Liver (tissue), 9 donors: ENCODE measurements around the gene RPS10. TPM values are rescaled to one million over a fixed set of nuclear protein-coding genes. Genes with fewer than 3 reads are reported as not detected.

ENCODE experiments used
- DNase-seq: peaks from one replicate; pipeline ENCODE4 v3.0.0-alpha.2; 2017; ENCODE audit warnings: low spot score
- H3K27ac ChIP-seq, 2 donors: one replicate each; pipeline ENCODE4 v1.7.0; 2013; ENCODE audit warnings: inconsistent platforms in 2 of 2, low read length in 2 of 2, control low read depth in 1 of 2, low read depth in 1 of 2, mild to moderate bottlenecking in 1 of 2
- H3K27me3 ChIP-seq, 4 donors: one replicate each; pipeline versions ENCODE4 v1.6.1 to v1.7.0; 2013; ENCODE audit warnings: low read length in 3 of 4, inconsistent platforms in 1 of 4, mild to moderate bottlenecking in 1 of 4, moderate library complexity in 1 of 4; ENCODE audit not compliant: control insufficient read depth in 4 of 4, insufficient read depth in 4 of 4
- H3K36me3 ChIP-seq, 4 donors: one replicate each; pipeline versions ENCODE4 v1.6.1 to v1.7.0; 2013; ENCODE audit warnings: low read length in 3 of 4, mild to moderate bottlenecking in 3 of 4, low read depth in 1 of 4, moderate library complexity in 1 of 4; ENCODE audit not compliant: control insufficient read depth in 4 of 4, insufficient read depth in 3 of 4
- H3K4me1 ChIP-seq, 4 donors: one replicate each; pipeline versions ENCODE4 v1.6.1 to v1.7.0; 2013; ENCODE audit warnings: low read length in 3 of 4, mild to moderate bottlenecking in 3 of 4, moderate library complexity in 1 of 4; ENCODE audit not compliant: control insufficient read depth in 4 of 4, insufficient read depth in 4 of 4
- H3K4me3 ChIP-seq, 3 donors: one replicate each; pipeline versions ENCODE4 v1.6.1 to v1.7.0; 2013; ENCODE audit warnings: low read length in 3 of 3, control low read depth in 1 of 3, low read depth in 1 of 3, mild to moderate bottlenecking in 1 of 3
- H3K9ac ChIP-seq, 2 donors: one replicate each; pipeline ENCODE4 v1.7.0; 2013; ENCODE audit warnings: low read length in 2 of 2, mild to moderate bottlenecking in 2 of 2, moderate library complexity in 2 of 2, control low read depth in 1 of 2, low read depth in 1 of 2
- H3K9me3 ChIP-seq, 4 donors: one replicate each; pipeline versions ENCODE4 v1.6.1 to v1.7.0; 2013; ENCODE audit warnings: low read length in 3 of 4; ENCODE audit not compliant: control insufficient read depth in 4 of 4
- EGR1 ChIP-seq, 2 donors: IDR thresholded peaks; 2 replicates each; pipeline ENCODE4 v1.6.1; 2016 to 2018; ENCODE audit warnings: antibody characterized with exemption in 2 of 2, low read depth in 2 of 2
- FOXA1 ChIP-seq: IDR thresholded peaks from 2 replicates; pipeline ENCODE4 v1.6.1; 2016; ENCODE audit warnings: antibody characterized with exemption
- FOXA2 ChIP-seq: IDR thresholded peaks from 2 replicates; pipeline ENCODE4 v1.6.1; 2016; ENCODE audit warnings: antibody characterized with exemption
- GABPA ChIP-seq, 2 donors: IDR thresholded peaks in 1 of 2; conservative IDR thresholded peaks in 1 of 2; 2 replicates each; pipeline ENCODE4 v1.6.1; 2016; ENCODE audit warnings: antibody characterized with exemption in 2 of 2, mild to moderate bottlenecking in 1 of 2, moderate library complexity in 1 of 2
- HNF4A ChIP-seq, 2 donors: conservative IDR thresholded peaks; 2 replicates each; pipeline ENCODE4 v1.6.1; 2016; ENCODE audit warnings: antibody characterized with exemption in 2 of 2, mild to moderate bottlenecking in 2 of 2
- HNF4G ChIP-seq: IDR thresholded peaks from 2 replicates; pipeline ENCODE4 v1.6.1; 2016; ENCODE audit warnings: antibody characterized with exemption
- JUND ChIP-seq, 2 donors: IDR thresholded peaks; 2 replicates each; pipeline ENCODE4 v1.6.1; 2016; ENCODE audit warnings: antibody characterized with exemption in 2 of 2
- NR2F2 ChIP-seq: IDR thresholded peaks from 2 replicates; pipeline ENCODE4 v1.6.1; 2016; ENCODE audit warnings: antibody characterized with exemption
- RAD21 ChIP-seq, 2 donors: IDR thresholded peaks; 2 replicates each; pipeline ENCODE4 v1.6.1; 2016; ENCODE audit warnings: antibody characterized with exemption in 2 of 2, mild to moderate bottlenecking in 2 of 2
- REST ChIP-seq: IDR thresholded peaks from 2 replicates; pipeline ENCODE4 v1.6.1; 2016; ENCODE audit warnings: antibody characterized with exemption, mild to moderate bottlenecking
- RXRA ChIP-seq, 2 donors: IDR thresholded peaks; 2 replicates each; pipeline ENCODE4 v1.6.1; 2017 to 2018; ENCODE audit warnings: antibody characterized with exemption in 2 of 2, mild to moderate bottlenecking in 1 of 2
- SP1 ChIP-seq: IDR thresholded peaks from 2 replicates; pipeline ENCODE4 v1.6.1; 2018; ENCODE audit warnings: antibody characterized with exemption, mild to moderate bottlenecking
- TAF1 ChIP-seq: conservative IDR thresholded peaks from 2 replicates; pipeline ENCODE4 v1.6.1; 2016; ENCODE audit warnings: antibody characterized with exemption, mild to moderate bottlenecking
- YY1 ChIP-seq: IDR thresholded peaks from 2 replicates; pipeline ENCODE4 v1.6.1; 2016; ENCODE audit warnings: antibody characterized with exemption, mild to moderate bottlenecking
- WGBS: extraction: QIAGEN DNeasy Blood & Tissue Kit; methylation state at CpG from one replicate; pipeline ENCODE4 v1.1.7; 2013; 5-methylcytosine and 5-hydroxymethylcytosine counted together
- polyA plus RNA-seq, 2 donors: library from polyadenylated mRNA; stranded (reverse) in 1 of 2; unstranded in 1 of 2; fragments of 200-250 nt in 1 of 2; fragments of >200 nt in 1 of 2; fragmentation: Nextera tagmentation in 1 of 2; extraction: Ambion mirVana in 1 of 2; gene quantifications; one replicate each; pipeline versions ENCODE4 v1.2.1 to v1.2.3, GENCODE V29; 2013 to 2015
- total RNA-seq, 2 donors: library from RNA; depleted of rRNA; stranded (reverse); fragments of >200 nt; gene quantifications; one replicate each; pipeline ENCODE4 v1.2.3, GENCODE V29; 2014
- TF ChIP-seq, protein P1 (sequence below): IDR thresholded peaks from 2 replicates; pipeline ENCODE4 v1.6.1; 2016; ENCODE audit warnings: antibody characterized with exemption
- TF ChIP-seq, protein P2 (sequence below): fragments of 150-350 bp; IDR thresholded peaks from 2 replicates; pipeline ENCODE4 v1.5.1; 2017; ENCODE audit warnings: improper control_type of control experiment, low read depth, low read length; ENCODE audit not compliant: missing input control
- TF ChIP-seq, protein P3 (sequence below): IDR thresholded peaks from 2 replicates; pipeline ENCODE4 v1.6.1; 2016; ENCODE audit warnings: antibody characterized with exemption
- TF ChIP-seq, protein P4 (sequence below): IDR thresholded peaks from 2 replicates; pipeline ENCODE4 v1.6.1; 2016; ENCODE audit warnings: antibody characterized with exemption
- donor health status: healthy.
- donor health status: healthy.
- donor health status: healthy.
- donor health status: healthy.
- donor health status: healthy.

The RPS10 gene
- total and polyA plus RNA-seq, 4 donors, result 294 to 970 (median 832) TPM

GRCh38 chr6:34392497-34393190 lies 33.2 kb downstream of the RPS10 start, which contains the start of gene NUDT3:
Gene NUDT3 (minus strand): TSS chr6:34392669. CDS start chr6:34392362, 307 bp downstream.
- Histone ChIP-seq H3K27me3 (no peaks in the 10 kb centered on the region), H3K4me1 (peaks cover 2 to 22% (median 17%) of the 10 kb centered on the region in 4 donors), H3K9me3 (peaks cover 0 to 2% (median 0%) of the 10 kb centered on the region in 4 donors), H3K4me3 (peak within 1 kb of the TSS; percentile 77 to 89 (median 80)), H3K9ac (peak within 1 kb of the TSS; percentile 77 to 91), H3K36me3 (no peaks in the 10 kb centered on the region), H3K27ac (peak within 1 kb of the TSS; percentile 84 to 94)
- under 1% methylated on average over 87 of the region's 87 CpGs for WGBS
- peak; percentile 94 for DNase-seq
- TF ChIP-seq, protein P1, sequence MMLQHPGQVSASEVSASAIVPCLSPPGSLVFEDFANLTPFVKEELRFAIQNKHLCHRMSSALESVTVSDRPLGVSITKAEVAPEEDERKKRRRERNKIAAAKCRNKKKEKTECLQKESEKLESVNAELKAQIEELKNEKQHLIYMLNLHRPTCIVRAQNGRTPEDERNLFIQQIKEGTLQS, result no peak
- TF ChIP-seq TAF1 (no peak), GABPA (IDR thresholded peaks at IDR 0.05 in 1 of 2, conservative IDR thresholded peaks at IDR 0.05 in 1 of 2) (no peak), YY1 (peak; percentile 86), REST (no peak), RXRA (IDR thresholded peaks at IDR 0.05) (peak; percentile 33 to 54), HNF4G (no peak), SP1 (peak; percentile 42), JUND (IDR thresholded peaks at IDR 0.05) (no peak), FOXA2 (no peak), HNF4A (conservative IDR thresholded peaks at IDR 0.05) (peak in 1 of 2 donors; percentile 48), FOXA1 (no peak), NR2F2 (no peak), EGR1 (IDR thresholded peaks at IDR 0.05; ENCODE audit: low read depth in 2 of 2) (peak; percentile 99), RAD21 (IDR thresholded peaks at IDR 0.05) (peak; percentile 86 to 93)
- TF ChIP-seq, protein P2, sequence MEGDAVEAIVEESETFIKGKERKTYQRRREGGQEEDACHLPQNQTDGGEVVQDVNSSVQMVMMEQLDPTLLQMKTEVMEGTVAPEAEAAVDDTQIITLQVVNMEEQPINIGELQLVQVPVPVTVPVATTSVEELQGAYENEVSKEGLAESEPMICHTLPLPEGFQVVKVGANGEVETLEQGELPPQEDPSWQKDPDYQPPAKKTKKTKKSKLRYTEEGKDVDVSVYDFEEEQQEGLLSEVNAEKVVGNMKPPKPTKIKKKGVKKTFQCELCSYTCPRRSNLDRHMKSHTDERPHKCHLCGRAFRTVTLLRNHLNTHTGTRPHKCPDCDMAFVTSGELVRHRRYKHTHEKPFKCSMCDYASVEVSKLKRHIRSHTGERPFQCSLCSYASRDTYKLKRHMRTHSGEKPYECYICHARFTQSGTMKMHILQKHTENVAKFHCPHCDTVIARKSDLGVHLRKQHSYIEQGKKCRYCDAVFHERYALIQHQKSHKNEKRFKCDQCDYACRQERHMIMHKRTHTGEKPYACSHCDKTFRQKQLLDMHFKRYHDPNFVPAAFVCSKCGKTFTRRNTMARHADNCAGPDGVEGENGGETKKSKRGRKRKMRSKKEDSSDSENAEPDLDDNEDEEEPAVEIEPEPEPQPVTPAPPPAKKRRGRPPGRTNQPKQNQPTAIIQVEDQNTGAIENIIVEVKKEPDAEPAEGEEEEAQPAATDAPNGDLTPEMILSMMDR, result peak; percentile 83
- TF ChIP-seq, protein P3, sequence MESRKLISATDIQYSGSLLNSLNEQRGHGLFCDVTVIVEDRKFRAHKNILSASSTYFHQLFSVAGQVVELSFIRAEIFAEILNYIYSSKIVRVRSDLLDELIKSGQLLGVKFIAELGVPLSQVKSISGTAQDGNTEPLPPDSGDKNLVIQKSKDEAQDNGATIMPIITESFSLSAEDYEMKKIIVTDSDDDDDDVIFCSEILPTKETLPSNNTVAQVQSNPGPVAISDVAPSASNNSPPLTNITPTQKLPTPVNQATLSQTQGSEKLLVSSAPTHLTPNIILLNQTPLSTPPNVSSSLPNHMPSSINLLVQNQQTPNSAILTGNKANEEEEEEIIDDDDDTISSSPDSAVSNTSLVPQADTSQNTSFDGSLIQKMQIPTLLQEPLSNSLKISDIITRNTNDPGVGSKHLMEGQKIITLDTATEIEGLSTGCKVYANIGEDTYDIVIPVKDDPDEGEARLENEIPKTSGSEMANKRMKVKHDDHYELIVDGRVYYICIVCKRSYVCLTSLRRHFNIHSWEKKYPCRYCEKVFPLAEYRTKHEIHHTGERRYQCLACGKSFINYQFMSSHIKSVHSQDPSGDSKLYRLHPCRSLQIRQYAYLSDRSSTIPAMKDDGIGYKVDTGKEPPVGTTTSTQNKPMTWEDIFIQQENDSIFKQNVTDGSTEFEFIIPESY, result no peak
- TF ChIP-seq, protein P4, sequence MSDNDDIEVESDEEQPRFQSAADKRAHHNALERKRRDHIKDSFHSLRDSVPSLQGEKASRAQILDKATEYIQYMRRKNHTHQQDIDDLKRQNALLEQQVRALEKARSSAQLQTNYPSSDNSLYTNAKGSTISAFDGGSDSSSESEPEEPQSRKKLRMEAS, result no peak
